Adrenal gland (tissue), 12 donors: ENCODE data around the gene CAMSAP2. TPM values are rescaled to one million over a fixed set of nuclear protein-coding genes. Genes with fewer than 3 reads are reported as not detected.

Source experiments
- DNase-seq, 7 donors: peaks; one replicate each; pipeline ENCODE4 v3.0.0-alpha.2; 2019 to 2020
- H3K27ac ChIP-seq, 5 donors: fragments of 200-600 bp; sonication (generic) in 4 of 5; 1 replicate in 3 of 5; 2 replicates in 2 of 5; pipeline versions ENCODE4 v1.5.1 to v1.8.0; 2016 to 2020; ENCODE audit warnings: mild to moderate bottlenecking in 1 of 5
- H3K27me3 ChIP-seq: fragments of 200-600 bp; 2 replicates; pipeline ENCODE4 v1.8.0; 2021
- H3K36me3 ChIP-seq, 2 donors: fragments of 200-600 bp; replicated peaks in 1 of 2; 1 replicate in 1 of 2; 2 replicates in 1 of 2; pipeline versions ENCODE4 v1.5.1 to v1.8.0; 2018 to 2022
- H3K4me1 ChIP-seq, 2 donors: fragments of 200-600 bp; replicated peaks in 1 of 2; 1 replicate in 1 of 2; 2 replicates in 1 of 2; pipeline versions ENCODE4 v1.5.1 to v1.8.0; 2018 to 2021
- H3K4me3 ChIP-seq, 4 donors: fragments of 200-600 bp; sonication (generic) in 3 of 4; one replicate each; pipeline ENCODE4 v1.5.1; 2016 to 2018
- H3K9me3 ChIP-seq, 3 donors: fragments of 200-600 bp; sonication (generic) in 1 of 3; replicated peaks in 1 of 3; 1 replicate in 2 of 3; 2 replicates in 1 of 3; pipeline versions ENCODE4 v1.5.1 to v1.8.0; 2016 to 2021
- CTCF ChIP-seq, 6 experiments: fragments of 450-650 bp in 4 of 6; fragments of 200-600 bp in 2 of 6; sonication (generic) in 1 of 6; IDR thresholded peaks; 1 replicate in 5 of 6; 2 replicates in 1 of 6; pipeline versions ENCODE4 v1.5.1 to v1.8.0; 2016 to 2021; ENCODE audit warnings: antibody characterized with exemption in 6 of 6, mild to moderate bottlenecking in 2 of 6, moderate library complexity in 1 of 6
- POLR2A ChIP-seq, 2 donors: fragments of 450-650 bp; IDR thresholded peaks; one replicate each; pipeline ENCODE4 v1.6.1; 2017; ENCODE audit warnings: antibody characterized with exemption in 2 of 2, mild to moderate bottlenecking in 2 of 2, moderate library complexity in 1 of 2
- WGBS, 4 donors: extraction: QIAGEN DNeasy Blood & Tissue Kit in 2 of 4; methylation state at CpG; one replicate each; pipeline versions ENCODE4 v1.1.5 to v1.1.7; 2013 to 2017; 5-methylcytosine and 5-hydroxymethylcytosine counted together
- intact Hi-C, 2 donors: fragments of 100-400 bp; cut with DNase I; formaldehyde crosslinking; loops; one replicate each; pipeline versions ENCODE4 v1.14.1 to v1.15.0; 2022 to 2023
- polyA plus RNA-seq, 3 donors: library from polyadenylated mRNA; stranded (reverse); fragments of 200-250 nt in 2 of 3; fragments of 350-450 nt in 1 of 3; fragmentation: Illumina TruSeq in 1 of 3; extraction: RNeasy Lipid Tissue Mini Kit (QIAGEN cat#74804) in 1 of 3; gene quantifications; one replicate each; pipeline ENCODE4 v1.2.3, GENCODE V29; 2013 to 2014
- total RNA-seq, 9 donors: library from RNA; depleted of rRNA in 4 of 9; stranded (reverse); fragments of >200 nt in 4 of 9; fragments of 120-200 nt in 1 of 9; fragmentation: NEBNext Ultra II Directional in 1 of 9; extraction: Animal tissue kit (Norgen Biotek cat#: 25700) in 1 of 9; gene quantifications; one replicate each; pipeline versions ENCODE4 v1.1.0 to v1.2.4, GENCODE V29; 2013 to 2023
- donor health status: healthy with polysubstance abuse.
- donor health status: Bipolar disorder and iron deficiency.
- donor health status: DM: yes; HTN: yes; CAD: no.
- donor health status: DM: no; HTN: no; CAD: no.
- donor health status: DM: no; HTN: no; CAD: no.
- donor health status: DM: yes; HTN: yes; CAD: no.

Gene CAMSAP2
- total and polyA plus RNA-seq, 12 donors = 22.3 to 62.6 (median 33.0) TPM

- TF ChIP-seq POLR2A (IDR thresholded peaks at IDR 0.05) (no peak), CTCF (IDR thresholded peaks at IDR 0.05) (no peak)
- 74 to 88% (median 82%) methylated on average over 2 of the region's 2 CpGs for WGBS, 4 donors
- Histone ChIP-seq H3K27me3 (no peaks in the 10 kb centered on the region), H3K4me1 (no peaks in the 10 kb centered on the region), H3K9me3 (no peaks in the 10 kb centered on the region), H3K36me3 (no peaks in the 10 kb centered on the region), H3K27ac (no peak overlapping the region), H3K4me3 (no peak overlapping the region)
- intact Hi-C loops = no loop called here
- no peak for DNase-seq
Measured at GRCh38 chr1:200714504-200715187, 24.0 kb upstream of the CAMSAP2 start.

DNA sequence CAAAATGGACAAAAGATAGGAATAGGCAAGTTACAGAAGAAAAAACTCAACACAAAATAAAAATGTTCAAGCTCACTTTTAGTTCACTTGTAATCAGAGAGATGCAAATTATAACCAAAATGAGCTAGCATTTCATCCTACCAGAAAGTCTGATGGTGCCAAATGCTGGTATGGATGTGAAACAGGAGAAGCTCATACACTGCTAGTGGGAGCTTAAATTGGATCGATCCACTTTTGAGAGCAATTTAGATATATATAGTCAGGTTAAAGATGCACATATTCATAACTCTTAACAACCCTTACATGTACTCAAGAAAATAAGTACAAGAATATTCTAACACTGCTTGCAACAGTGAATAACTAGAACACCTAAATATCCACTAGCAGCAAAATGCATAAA is 18.5 kb upstream of the CAMSAP2 start:
- Histone ChIP-seq H3K27ac (no peak overlapping the region), H3K27me3 (no peaks in the 10 kb centered on the region), H3K4me3 (no peak overlapping the region), H3K36me3 (no peaks in the 10 kb centered on the region), H3K9me3 (no peaks in the 10 kb centered on the region), H3K4me1 (no peaks in the 10 kb centered on the region)
- TF ChIP-seq POLR2A (IDR thresholded peaks at IDR 0.05) (no peak), CTCF (IDR thresholded peaks at IDR 0.05) (no peak)
- intact Hi-C loops = no loop called here
- 87 to 98% (median 90%) methylated on average over 1 of the region's 1 CpG for WGBS, 4 donors
- no peak for DNase-seq

DNA sequence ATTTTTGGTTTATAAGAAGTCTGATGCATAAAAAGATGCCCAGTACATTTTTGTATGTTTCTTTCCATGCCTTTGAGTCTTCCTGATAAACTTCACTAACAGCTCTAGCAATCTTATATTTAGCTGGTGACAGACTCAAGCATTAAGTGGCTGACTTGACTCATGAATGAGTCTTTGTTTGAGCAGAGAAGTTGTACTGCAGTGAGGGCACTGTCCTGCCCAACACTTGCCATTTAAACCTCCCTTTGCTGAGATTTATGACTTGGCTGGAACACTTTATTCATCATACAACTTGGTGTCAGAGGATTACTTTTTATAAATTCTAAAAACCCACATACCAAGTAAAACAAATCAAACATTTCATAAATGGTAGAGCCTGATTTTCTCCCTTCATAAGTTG is 14.6 kb upstream of the CAMSAP2 start:
- H3K36me3 ChIP-seq = no peaks in the 10 kb centered on the region
- no peaks in the 10 kb centered on the region for H3K4me1 ChIP-seq
- H3K27me3 ChIP-seq = no peaks in the 10 kb centered on the region
- TF ChIP-seq POLR2A (IDR thresholded peaks at IDR 0.05) (no peak), CTCF (IDR thresholded peaks at IDR 0.05) (no peak)
- H3K4me3 ChIP-seq = no peak overlapping the region
- H3K27ac ChIP-seq = no peak overlapping the region
- DNase-seq = no peak
- no peaks in the 10 kb centered on the region for H3K9me3 ChIP-seq
- intact Hi-C loops = no loop called here

- H3K36me3 ChIP-seq = no peaks in the 10 kb centered on the region
- H3K27me3 ChIP-seq = no peaks in the 10 kb centered on the region
- no peaks in the 10 kb centered on the region for H3K4me1 ChIP-seq
- DNase-seq = no peak
- 89 to 92% (median 90%) methylated on average over 2 of the region's 2 CpGs for WGBS, 4 donors
- H3K4me3 ChIP-seq = no peak overlapping the region
- intact Hi-C loops = no loop called here
- no peak overlapping the region for H3K27ac ChIP-seq
- TF ChIP-seq CTCF (IDR thresholded peaks at IDR 0.05) = no peak
- no peaks in the 10 kb centered on the region for H3K9me3 ChIP-seq
Measured at GRCh38 chr1:200727257-200727656, 11.4 kb upstream of the CAMSAP2 start.
